OCI-LY7 (cell line): Measurements from ENCODE around the gene CEBPG. TPM values are rescaled to one million over a fixed set of nuclear protein-coding genes. Genes with fewer than 3 reads are reported as not detected.

ENCODE experiments used
- BruUV-seq: library from RNA; stranded (reverse); fragments of 400-500 nt; replicated peaks from 2 replicates; lab custom pipeline; 2021; lab: Mats Ljungman, UMichigan
- CTCF ChIA-PET: fragments of 300-600 bp; sonication (Branson Sonifier 250); formaldehyde crosslinking; loops from one replicate; lab custom pipeline; 2022; ENCODE audit warnings: antibody characterized with exemption; ENCODE audit not compliant: unreplicated experiment; lab: Charles Lee
- POLR2A ChIA-PET: fragments of 300-600 bp; sonication (Branson Sonifier 250); formaldehyde crosslinking; loops from one replicate; lab custom pipeline; 2022; ENCODE audit warnings: antibody characterized with exemption; lab: Charles Lee
- DNase-seq: peaks from one replicate; pipeline ENCODE4 v3.0.0-alpha.2; 2015; ENCODE audit warnings: low spot score
- H2AFZ ChIP-seq: fragments of 200-600 bp; sonication (generic), shearing (Covaris generic); 2 replicates; pipeline ENCODE4 v1.6.1; 2014; ENCODE audit warnings: mild to moderate bottlenecking, antibody characterized with exemption, low read length, moderate library complexity
- H3K27ac ChIP-seq: fragments of 200-600 bp; sonication (generic); 2 replicates; pipeline ENCODE4 v1.5.1; 2014; ENCODE audit warnings: mixed run types, low read depth, mild to moderate bottlenecking, moderate library complexity, low read length, inconsistent platforms; ENCODE audit not compliant: poor library complexity, severe bottlenecking
- H3K36me3 ChIP-seq: fragments of 200-600 bp; sonication (generic); 2 replicates; pipeline ENCODE4 v1.6.1; 2014; ENCODE audit warnings: mild to moderate bottlenecking, antibody characterized with exemption, low read length, moderate library complexity, mixed read lengths; ENCODE audit not compliant: insufficient read depth
- H3K4me1 ChIP-seq: fragments of 200-600 bp; sonication (generic); 2 replicates; pipeline ENCODE4 v1.5.1; 2014; ENCODE audit warnings: mild to moderate bottlenecking, low read length; ENCODE audit not compliant: insufficient read depth, poor library complexity, severe bottlenecking
- H3K4me2 ChIP-seq: fragments of 200-600 bp; sonication (generic); 2 replicates; pipeline ENCODE4 v1.6.1; 2014; ENCODE audit warnings: mild to moderate bottlenecking, low read length
- H3K4me3 ChIP-seq: fragments of 200-600 bp; sonication (generic); 2 replicates; pipeline ENCODE4 v1.5.1; 2014; ENCODE audit warnings: mild to moderate bottlenecking, low read depth, low read length; ENCODE audit not compliant: poor library complexity, severe bottlenecking
- H3K79me2 ChIP-seq: fragments of 200-600 bp; sonication (generic); 2 replicates; pipeline ENCODE4 v1.6.1; 2016; ENCODE audit warnings: low read depth, mild to moderate bottlenecking, low read length, moderate library complexity, mixed read lengths; ENCODE audit not compliant: insufficient read depth
- H3K9me2 ChIP-seq: fragments of 200-600 bp; sonication (generic); 2 replicates; pipeline ENCODE4 v1.6.1; 2016; ENCODE audit warnings: mild to moderate bottlenecking, low read length, mixed read lengths; ENCODE audit not compliant: insufficient read depth
- H3K9me3 ChIP-seq: fragments of 200-600 bp; sonication (generic); 2 replicates; pipeline ENCODE4 v1.6.1; 2014; ENCODE audit warnings: mild to moderate bottlenecking, mixed run types, low read length, mixed read lengths
- H4K20me1 ChIP-seq: fragments of 200-600 bp; sonication (generic); 2 replicates; pipeline ENCODE4 v1.6.1; 2014; ENCODE audit warnings: mild to moderate bottlenecking, antibody characterized with exemption, low read length, moderate library complexity, mixed read lengths; ENCODE audit not compliant: insufficient read depth
- EZH2phosphoT487 ChIP-seq: fragments of 200-600 bp; sonication (generic); IDR thresholded peaks from 2 replicates; pipeline ENCODE4 v1.6.1; 2018; ENCODE audit warnings: low read depth, borderline replicate concordance, mild to moderate bottlenecking, mixed run types, antibody characterized with exemption, low read length, moderate library complexity, mixed read lengths
- intact Hi-C: fragments of 100-400 bp; cut with micrococcal nuclease; formaldehyde crosslinking; loops from one replicate; pipeline ENCODE4 v1.10.0; 2022; ENCODE audit not compliant: unreplicated experiment
- total RNA-seq, 2 experiments: library from RNA; depleted of rRNA in 1 of 2; stranded (reverse); fragments of >200 nt in 1 of 2; shearing (Covaris generic) in 1 of 2; gene quantifications; 2 replicates each; pipeline ENCODE4 v1.2.3, GENCODE V29; 2014 to 2022
- TF ChIP-seq, protein P1 (sequence below): fragments of 200-600 bp; sonication (generic); conservative IDR thresholded peaks from 2 replicates; pipeline ENCODE4 v1.5.1; 2014; ENCODE audit warnings: mild to moderate bottlenecking, antibody characterized with exemption, low read length, moderate library complexity, mixed read lengths

Gene CEBPG
- total RNA-seq, 2 experiments from 2014 or later = 44.9 to 45.1 TPM

DNA sequence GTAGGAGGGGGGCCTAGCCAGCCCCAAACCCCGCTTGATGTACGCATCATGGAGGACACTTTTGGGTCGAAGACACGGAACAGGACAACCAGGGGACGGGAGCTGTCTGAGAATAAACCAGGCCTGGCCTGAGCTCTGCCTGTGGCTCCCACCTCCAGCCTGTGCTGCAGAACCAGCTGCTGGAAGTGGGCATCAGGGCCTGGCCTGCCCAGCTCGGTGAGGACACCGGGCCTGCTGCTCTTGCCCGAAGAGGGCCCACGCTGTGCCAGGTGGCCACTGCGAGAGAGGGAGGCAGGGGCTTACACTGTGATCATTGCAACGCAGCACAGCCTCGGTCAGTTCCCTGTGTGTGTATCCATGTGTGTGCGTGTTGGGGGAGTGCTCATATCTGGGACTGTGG lies 34.6 kb downstream of the CEBPG start:
- Histone ChIP-seq H3K79me2 (no peaks in the 10 kb centered on the region), H3K27ac (no peak overlapping the region)

DNA sequence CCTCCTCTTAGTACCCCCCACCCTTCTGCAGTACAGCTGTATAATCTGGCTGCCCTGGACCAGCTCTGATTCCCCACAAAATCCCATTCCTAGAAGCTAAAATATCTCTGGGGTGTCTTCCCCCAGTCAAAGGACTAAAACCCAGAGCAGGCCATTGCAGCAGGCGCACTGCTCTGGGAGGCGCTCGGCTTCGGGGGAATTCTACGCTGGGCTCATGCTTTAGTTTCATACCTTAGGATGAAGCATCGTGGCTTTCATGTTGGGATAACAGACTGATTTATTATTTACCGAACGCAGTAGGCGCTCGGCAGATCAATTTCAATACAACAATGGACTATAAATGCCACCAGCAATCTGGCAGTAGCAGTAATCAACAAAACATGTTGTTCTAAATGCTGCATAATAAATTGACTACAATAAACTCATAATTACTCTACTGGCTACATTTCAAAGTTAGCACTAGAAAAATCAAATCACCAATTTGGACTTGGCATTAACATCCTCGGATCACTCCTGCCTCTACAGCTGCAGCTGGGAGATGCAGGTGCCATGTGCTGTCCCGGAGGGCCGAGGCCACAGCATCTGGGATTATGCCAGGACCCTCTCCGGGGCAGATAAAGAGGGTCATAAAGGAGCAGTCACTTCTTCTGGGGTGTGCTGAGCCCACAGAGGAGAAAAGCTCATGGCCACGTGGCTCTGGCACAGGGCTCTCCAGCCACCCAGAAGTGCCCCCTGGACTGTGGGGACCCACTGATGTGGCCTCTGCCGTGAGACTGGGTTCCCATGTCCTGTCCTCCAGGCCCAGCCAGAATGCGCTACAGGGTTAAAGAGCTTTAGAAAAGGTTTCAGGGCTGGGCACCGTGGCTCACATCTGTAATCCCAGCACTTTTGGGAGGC lies 35.3 kb downstream of the CEBPG start:
- no peak for TF ChIP-seq EZH2phosphoT487
- TF ChIP-seq, protein P1, sequence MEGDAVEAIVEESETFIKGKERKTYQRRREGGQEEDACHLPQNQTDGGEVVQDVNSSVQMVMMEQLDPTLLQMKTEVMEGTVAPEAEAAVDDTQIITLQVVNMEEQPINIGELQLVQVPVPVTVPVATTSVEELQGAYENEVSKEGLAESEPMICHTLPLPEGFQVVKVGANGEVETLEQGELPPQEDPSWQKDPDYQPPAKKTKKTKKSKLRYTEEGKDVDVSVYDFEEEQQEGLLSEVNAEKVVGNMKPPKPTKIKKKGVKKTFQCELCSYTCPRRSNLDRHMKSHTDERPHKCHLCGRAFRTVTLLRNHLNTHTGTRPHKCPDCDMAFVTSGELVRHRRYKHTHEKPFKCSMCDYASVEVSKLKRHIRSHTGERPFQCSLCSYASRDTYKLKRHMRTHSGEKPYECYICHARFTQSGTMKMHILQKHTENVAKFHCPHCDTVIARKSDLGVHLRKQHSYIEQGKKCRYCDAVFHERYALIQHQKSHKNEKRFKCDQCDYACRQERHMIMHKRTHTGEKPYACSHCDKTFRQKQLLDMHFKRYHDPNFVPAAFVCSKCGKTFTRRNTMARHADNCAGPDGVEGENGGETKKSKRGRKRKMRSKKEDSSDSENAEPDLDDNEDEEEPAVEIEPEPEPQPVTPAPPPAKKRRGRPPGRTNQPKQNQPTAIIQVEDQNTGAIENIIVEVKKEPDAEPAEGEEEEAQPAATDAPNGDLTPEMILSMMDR = no peak
- H4K20me1 ChIP-seq = no peaks in the 10 kb centered on the region
- H2AFZ ChIP-seq = no peak overlapping the region
- intact Hi-C loops = loop anchor here (5.0 kb wide), 1 partner anchor 281 kb away; no protein-coding TSS in a partner anchor
- H3K4me2 ChIP-seq = no peak overlapping the region
- no peaks in the 10 kb centered on the region for H3K4me1 ChIP-seq
- H3K79me2 ChIP-seq = no peaks in the 10 kb centered on the region
- no TSS peak for BruUV-seq
- ChIA-PET POLR2A (no interaction called here), CTCF (no interaction called here)
- H3K9me2 ChIP-seq = no peaks in the 10 kb centered on the region
- no peaks in the 10 kb centered on the region for H3K36me3 ChIP-seq
- H3K9me3 ChIP-seq = no peaks in the 10 kb centered on the region
- no peak overlapping the region for H3K27ac ChIP-seq
- H3K4me3 ChIP-seq = no peak overlapping the region
- no peak for DNase-seq

More for the DNA sequence above, 34.6 kb downstream of the CEBPG start:
- TF ChIP-seq, protein P1 = no peak
- TF ChIP-seq EZH2phosphoT487 = no peak
- H3K9me2 ChIP-seq = no peaks in the 10 kb centered on the region
- CTCF ChIA-PET = no interaction called here
- no peak overlapping the region for H2AFZ ChIP-seq
- H3K36me3 ChIP-seq = no peaks in the 10 kb centered on the region
- no peak overlapping the region for H3K4me3 ChIP-seq
- no TSS peak for BruUV-seq
- intact Hi-C loops = loop anchor here (5.0 kb wide), 1 partner anchor 281 kb away; no protein-coding TSS in a partner anchor
- POLR2A ChIA-PET = interaction anchor here (0.7 kb wide), 1 partner anchor 300 kb away, joined by 3 read pairs; no protein-coding TSS in a partner anchor
- no peaks in the 10 kb centered on the region for H4K20me1 ChIP-seq
- no peaks in the 10 kb centered on the region for H3K4me1 ChIP-seq
- no peak overlapping the region for H3K4me2 ChIP-seq
- DNase-seq = no peak
- H3K9me3 ChIP-seq = no peaks in the 10 kb centered on the region
